ENCODE data around the gene PSME4.

The PSME4 gene

DNA sequence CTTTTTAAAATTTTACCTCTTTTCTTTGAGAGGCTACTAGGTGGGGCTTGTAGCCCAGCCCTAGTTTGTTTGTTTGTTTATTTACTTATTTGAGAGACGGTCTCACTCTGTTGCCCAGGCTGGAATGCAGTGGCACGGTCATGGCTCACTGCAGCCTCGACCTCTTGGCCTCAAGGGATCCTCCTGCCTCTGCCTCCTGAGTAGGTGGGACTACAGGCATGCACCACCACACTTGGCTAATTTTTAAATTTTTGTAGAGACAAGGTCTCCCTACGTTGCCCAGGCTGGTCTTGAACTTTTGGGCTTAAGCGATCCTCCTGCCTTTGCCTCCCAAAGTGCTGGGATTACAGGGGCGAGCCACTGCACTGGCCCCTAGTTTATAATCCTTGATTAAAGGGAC lies 149.0 kb downstream of the PSME4 start:
- FAIRE-seq (no peak), DNase-seq (ENCODE audit: insufficient read length, low spot score) (no peak)
- TF ChIP-seq CTCF (IDR thresholded peaks at IDR 0.05; ENCODE audit: insufficient read depth, missing control alignments), result no peak

GRCh38 chr2:53820711-53821110 lies 150.1 kb downstream of the PSME4 start:
- no peak for FAIRE-seq

GRCh38 chr2:53820048-53820447 lies 150.7 kb downstream of the PSME4 start:
- no peak for TF ChIP-seq CTCF (IDR thresholded peaks at IDR 0.05; ENCODE audit: insufficient read depth, missing control alignments)
- no peak for FAIRE-seq

More at GRCh38 chr2:53820711-53821110, 150.1 kb downstream of the PSME4 start:
- no peak for DNase-seq (ENCODE audit: insufficient read length, low spot score)
- TF ChIP-seq CTCF (IDR thresholded peaks at IDR 0.05; ENCODE audit: insufficient read depth, missing control alignments), result no peak

DNA sequence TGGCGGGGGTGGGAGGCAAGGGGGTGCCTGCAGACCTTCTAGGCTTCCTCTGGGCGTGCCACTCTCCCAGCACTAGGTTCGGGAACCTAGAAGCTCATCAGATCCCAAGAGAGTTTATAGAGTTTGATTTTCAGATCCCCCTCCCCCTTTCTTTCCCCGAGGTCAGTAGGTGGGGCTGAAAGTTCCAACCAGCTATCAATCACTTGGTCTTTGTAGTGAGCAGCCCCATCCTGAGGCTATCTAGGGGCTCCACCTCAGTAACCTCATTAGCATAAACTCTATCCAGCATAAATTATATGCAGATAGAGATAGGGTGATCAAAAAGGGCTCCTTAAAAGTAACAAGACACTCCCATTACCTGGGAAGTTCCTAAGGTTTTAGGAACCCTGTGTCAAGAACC lies 151.2 kb downstream of the PSME4 start:
- no peak for DNase-seq (ENCODE audit: insufficient read length, low spot score)
- no peak for FAIRE-seq
- TF ChIP-seq CTCF (IDR thresholded peaks at IDR 0.05; ENCODE audit: insufficient read depth, missing control alignments), result no peak

More at GRCh38 chr2:53820048-53820447, 150.7 kb downstream of the PSME4 start:
- no peak for DNase-seq (ENCODE audit: insufficient read length, low spot score)

GRCh38 chr2:53818854-53819435 lies 151.8 kb downstream of the PSME4 start:
- TF ChIP-seq CTCF (IDR thresholded peaks at IDR 0.05; ENCODE audit: insufficient read depth, missing control alignments), result no peak
- DNase-seq (ENCODE audit: insufficient read length, low spot score) (no peak), FAIRE-seq (no peak)
